Hematopoietic multipotent progenitor cell treated with erythropoietin and hydrocortisone succinate and interleukin-3 and kit ligand, for 17 days (in vitro differentiated cells): ENCODE results near the gene MRPS7.

ENCODE experiments used
- DNase-seq: peaks from one replicate; pipeline ENCODE4 v3.0.0-alpha.2; 2015; ENCODE audit warnings: low spot score

MRPS7 gene

GRCh38 chr17:75261336-75262111 lies at the start of gene MRPS7, which contains the start of gene GGA3:
Gene MRPS7, plus strand, starts transcription at chr17:75261879. Its CDS starts 22 bp downstream, at chr17:75261901.
Gene GGA3, minus strand, starts transcription at chr17:75261606. Its CDS starts 19 bp downstream, at chr17:75261587.
- peak; percentile 97 for DNase-seq

GRCh38 chr17:75218131-75218530 lies 43.5 kb upstream of the MRPS7 start:
- DNase-seq: no peak

DNA sequence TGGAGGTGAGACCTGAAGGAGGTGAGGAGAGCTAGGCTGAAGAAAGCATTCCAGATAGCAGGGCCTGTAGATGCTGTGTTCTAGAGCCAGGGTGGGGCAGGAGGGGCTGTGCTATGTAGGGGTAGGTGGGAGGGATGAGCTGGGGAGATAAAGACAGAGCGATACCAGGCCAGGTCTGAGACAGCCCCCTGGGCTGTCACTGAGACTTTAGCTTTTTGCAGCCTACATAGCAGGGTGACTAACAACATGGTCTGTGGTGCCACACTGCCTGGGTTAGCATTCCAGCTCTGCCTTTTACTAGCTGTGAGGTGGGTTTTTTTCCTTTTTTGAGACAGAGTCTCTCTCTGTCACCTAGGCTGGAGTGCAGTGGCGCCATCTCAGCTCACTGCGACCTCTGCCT lies 41.9 kb upstream of the MRPS7 start:
- no peak for DNase-seq

- DNase-seq: no peak
These were observed 36.7 kb upstream of the MRPS7 start for GRCh38 chr17:75225016-75225415.

GRCh38 chr17:75227729-75228128 lies 34.0 kb upstream of the MRPS7 start:
- DNase-seq: no peak

DNA sequence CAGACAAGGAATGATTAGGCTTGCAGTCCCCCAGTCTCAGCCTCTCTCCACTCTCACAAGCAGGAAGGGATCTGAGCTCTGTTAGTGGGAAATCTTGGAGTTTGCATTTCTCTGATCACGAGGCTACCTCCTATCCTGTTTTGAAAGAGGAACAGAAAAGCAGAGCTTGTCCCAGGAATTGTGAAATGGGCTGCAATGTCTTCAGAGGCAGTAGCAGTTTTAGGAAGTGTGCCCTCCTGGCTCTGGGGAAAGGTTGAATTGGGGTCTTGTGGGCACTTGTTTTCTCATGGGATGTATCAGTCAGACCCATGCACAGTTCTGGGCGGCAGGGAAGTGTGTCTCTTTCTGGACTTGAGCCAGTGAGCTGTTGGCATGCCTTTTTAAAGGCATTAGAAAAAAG lies 33.4 kb upstream of the MRPS7 start:
- DNase-seq: no peak

- DNase-seq: no peak
These were observed 32.8 kb upstream of the MRPS7 start for GRCh38 chr17:75228847-75229246.

GRCh38 chr17:75231071-75231470 lies 30.6 kb upstream of the MRPS7 start:
- DNase-seq: no peak

GRCh38 chr17:75231741-75232464 lies 29.8 kb upstream of the MRPS7 start:
- no peak for DNase-seq

DNA sequence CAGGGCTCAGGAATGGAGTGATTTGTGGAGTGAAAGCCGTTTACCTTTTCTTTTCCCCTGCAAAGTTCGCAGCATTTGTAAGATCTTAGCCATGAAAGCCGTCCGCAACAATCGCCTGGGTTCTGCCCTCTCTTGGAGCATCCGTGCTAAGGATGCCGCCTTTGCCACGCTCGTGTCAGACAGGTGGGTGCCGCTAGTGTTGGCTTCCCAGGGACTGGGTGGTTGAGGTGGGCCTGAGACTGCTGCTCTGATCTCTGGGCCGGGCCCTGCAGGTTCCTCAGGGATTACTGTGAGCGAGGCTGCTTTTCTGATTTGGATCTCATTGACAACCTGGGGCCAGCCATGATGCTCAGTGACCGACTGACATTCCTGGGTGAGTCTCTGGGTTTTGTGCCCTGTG lies 28.9 kb upstream of the MRPS7 start:
- DNase-seq: no peak

DNA sequence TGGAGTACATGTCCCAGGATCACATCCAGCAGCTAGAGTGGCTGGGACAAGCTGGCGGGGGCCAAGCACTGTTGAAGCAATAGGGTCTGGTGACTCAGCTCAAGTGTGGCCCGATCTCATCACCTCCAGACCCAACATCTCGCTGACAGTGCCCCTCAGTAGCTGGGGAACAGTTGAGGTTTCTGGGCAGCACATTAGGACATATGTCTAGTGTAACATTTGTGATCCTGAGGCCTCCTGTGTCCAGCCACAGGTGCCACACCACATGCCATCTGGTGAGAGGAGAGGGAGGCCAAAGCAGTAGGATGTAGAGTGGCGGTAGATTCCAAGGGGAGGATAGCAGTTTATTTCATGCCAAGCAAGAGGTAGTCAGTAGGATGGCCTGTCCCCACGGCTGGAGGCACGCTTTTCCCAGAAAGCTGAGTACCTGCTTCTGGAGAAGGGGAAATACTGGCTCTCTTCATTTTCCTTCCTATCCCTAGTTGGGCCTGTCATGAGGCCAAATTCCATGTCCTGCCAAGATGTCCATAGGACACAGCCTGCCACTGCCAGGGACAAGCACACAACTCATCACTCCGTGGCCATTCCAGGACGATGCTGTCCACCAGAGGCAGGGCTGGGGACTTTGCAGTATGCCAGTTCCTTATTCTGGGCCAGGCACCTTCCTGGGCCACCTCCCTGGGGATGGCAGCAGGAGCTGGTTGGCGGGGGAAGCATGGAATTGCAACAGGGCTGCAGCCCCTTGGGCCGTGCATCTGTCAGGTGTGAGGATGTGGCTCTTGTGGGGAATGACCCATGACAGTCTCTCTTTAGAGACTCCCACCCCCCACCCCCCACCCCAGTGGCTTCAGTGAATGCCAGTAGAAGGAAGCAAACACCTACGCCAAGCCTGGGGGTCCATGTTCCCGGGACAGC lies 24.3 kb upstream of the MRPS7 start:
- no peak for DNase-seq

DNA sequence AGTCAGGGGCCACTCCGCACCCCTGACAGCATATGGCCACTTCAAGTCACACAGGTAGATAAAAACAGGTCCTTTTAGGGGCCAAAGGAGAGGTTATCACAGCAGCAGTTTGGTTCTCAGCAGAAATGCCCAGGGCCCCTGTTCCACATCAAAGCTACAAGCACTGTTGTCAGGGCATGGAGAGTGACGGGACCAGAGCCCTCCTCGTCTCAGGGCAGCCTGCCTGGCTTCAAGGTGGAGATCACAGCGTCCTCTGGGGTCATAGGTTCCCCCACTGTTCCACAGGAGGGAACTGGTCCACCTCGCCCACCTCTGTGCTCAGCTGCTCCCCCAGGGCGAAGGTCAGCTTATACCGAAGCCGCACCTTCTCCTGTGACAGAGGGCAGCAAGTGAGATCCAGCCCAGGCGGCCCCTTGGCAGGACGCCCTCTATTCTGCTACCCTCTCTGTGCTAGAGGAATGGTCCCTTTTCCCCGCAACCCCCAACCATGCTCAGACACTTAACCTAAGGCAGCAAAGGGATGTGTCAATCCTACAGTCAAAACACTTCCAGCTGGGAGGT lies 23.6 kb upstream of the MRPS7 start:
- no peak for DNase-seq

DNA sequence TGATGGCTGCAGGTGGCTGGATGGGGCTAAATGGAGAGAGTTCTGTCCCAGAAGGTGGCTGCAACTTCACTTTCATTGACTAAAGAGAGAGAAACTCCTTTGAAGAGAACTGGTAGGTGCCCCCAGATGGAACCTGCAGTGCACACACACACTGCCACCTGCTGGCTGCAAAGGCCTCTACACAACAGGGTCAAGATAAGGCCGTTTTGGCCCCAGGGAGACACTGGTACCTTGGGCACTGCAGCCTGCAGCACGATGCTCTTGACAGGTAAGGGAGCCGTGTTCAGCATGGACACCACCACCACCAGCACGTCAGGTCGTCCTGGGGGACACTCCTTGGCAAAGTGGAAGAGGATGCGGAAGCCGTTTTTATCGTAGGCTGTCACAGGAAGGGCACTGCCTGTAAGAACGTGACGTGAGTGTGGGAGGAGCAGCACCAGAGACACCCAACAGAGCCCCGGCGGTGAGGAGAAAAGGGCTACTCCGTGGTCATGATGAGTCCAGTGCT lies 22.9 kb upstream of the MRPS7 start:
- DNase-seq: peak; percentile 75

DNA sequence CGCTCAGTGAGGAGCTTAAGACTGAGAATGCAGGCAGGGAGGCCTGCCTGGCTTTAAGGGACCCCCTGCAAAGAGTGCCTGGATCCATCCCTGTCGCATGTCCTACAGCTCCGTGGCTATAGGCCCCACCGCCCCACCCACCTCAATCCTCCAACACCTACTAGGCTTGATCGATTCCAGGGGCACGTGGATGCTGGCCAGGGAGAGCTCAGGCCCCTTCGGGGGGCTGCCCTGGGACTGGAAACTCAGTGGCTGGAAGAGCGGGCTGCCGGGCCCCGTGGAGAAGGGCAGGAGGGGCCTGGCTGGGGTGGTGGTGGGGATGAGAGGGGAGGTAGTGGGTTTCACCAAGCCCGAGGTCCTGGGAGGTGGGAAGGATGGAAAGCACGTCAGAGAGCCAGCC lies 22.5 kb upstream of the MRPS7 start:
- no peak for DNase-seq

DNA sequence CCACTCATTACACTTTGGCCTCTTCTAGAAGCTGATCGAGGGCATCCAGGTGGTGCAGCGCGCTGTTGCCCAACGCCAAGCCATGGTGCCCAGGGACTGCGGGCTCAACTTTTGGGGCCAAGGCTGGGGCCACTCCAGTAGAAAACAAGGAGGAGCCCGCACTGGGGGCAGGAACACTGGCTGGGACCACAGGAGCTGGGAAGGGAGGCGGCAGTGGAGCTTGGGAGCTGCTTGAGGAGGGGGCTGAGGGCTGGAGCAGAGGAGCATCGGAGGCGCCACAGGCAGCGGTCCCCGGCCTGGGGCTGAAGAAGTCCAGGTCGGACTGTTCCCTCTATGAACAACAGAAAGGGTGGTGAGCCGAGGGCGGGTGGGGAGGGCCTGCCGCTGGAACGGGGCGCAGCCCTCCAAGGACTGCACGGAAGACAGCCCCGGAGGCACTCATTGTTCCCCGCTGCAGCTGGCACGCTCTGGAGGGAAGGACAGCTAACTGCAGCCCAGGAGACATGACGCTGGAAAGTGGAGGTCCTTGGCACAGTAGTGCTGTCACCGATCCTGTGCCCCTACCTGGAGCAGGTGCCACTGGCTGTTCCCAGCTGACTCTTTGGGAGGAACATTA lies 21.8 kb upstream of the MRPS7 start:
- DNase-seq: no peak

DNA sequence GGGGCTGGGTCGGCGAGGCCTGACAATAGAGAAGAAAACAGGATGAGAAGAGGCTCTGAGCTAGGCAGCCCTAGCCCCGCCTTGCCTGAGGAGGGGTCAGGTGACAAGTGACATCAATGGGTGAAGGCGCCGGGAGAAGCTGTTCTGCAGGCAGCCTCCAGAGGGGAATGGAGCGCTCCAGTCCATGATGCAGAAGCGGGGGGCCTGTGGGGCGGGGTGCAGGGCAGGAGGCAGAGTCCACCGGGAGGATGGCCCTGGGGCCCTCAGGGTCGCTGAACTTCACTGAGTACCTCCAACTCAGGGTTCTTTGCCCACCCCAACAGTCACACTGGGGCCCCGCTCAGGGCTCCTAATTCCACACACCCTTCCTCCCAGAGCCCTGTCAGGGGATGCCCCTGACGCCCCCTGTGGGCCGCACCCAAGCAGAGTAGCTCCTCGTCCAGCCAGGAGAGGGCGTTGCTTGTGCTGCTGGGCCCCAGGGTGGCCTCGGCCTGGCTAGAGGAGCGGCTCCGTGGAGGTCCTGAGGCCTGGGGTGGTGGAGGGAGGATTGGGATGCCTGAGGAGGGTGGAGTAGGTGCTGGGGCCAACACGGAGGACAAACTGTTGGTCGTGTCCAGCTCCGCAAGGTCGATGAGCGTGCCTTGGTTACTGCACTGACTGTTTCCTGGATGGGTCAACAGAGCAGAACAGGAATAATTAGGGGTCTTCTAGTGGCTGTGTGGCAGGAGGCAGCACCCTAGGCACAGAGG lies 21.1 kb upstream of the MRPS7 start:
- peak; percentile 40 for DNase-seq

- DNase-seq: no peak
These were observed 20.6 kb upstream of the MRPS7 start for GRCh38 chr17:75241143-75241430.

GRCh38 chr17:75241502-75241901 lies 20.2 kb upstream of the MRPS7 start:
- DNase-seq: no peak

- no peak for DNase-seq
These were observed 19.7 kb upstream of the MRPS7 start for GRCh38 chr17:75241996-75242460.

DNA sequence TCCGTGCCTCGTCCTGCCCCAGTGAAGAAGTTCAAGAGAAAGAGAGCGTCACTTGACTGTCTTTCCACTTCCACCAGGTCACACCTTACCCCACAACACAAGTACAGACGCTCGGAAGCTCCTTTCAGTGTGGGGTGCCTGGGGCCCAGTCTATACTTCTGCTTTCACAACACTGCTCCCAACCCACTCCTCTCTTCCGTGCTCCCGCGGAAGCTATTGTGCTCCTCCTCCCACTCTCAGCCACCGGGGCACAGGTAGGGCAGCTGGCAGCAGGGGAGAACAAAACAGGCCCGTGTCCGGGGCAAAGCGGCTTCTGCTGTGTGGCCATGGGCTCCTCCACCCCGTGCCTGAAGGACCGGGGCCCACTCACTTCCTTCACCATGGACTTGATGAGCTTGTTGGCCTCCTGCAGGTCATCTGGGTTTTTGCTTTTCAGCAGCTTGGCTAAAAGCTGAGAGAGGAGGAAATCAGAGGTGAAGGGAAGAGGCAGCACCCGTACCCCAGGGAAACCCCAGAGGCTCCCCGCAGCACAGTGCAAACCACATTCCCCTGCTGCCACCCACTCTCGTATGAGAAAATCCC lies 19.1 kb upstream of the MRPS7 start:
- no peak for DNase-seq
